Measurements from ENCODE around the gene PRDM2.

PRDM2 gene

GRCh38 chr1:13725714-13726175 lies 25.8 kb downstream of the PRDM2 start:
- no peak for TF ChIP-seq FOXA1 (IDR thresholded peaks at IDR 0.05)
- no peak for TF ChIP-seq L3MBTL2 (conservative IDR thresholded peaks at IDR 0.05)
- no peak for TF ChIP-seq SUZ12 (IDR thresholded peaks at IDR 0.05)
- TF ChIP-seq ARNT (IDR thresholded peaks at IDR 0.05), result no peak
- TF ChIP-seq BHLHE40 (IDR thresholded peaks at IDR 0.05; ENCODE audit: borderline replicate concordance), result no peak
- no peak for TF ChIP-seq TARDBP (IDR thresholded peaks at IDR 0.05)
- TF ChIP-seq ELF4 (IDR thresholded peaks at IDR 0.05), result no peak
- TF ChIP-seq PKNOX1 (IDR thresholded peaks at IDR 0.05), result no peak
- TF ChIP-seq CTBP1 (IDR thresholded peaks at IDR 0.05; ENCODE audit: borderline replicate concordance), result no peak
- no peak for TF ChIP-seq FOXK2 (IDR thresholded peaks at IDR 0.05)
- TF ChIP-seq NFRKB (IDR thresholded peaks at IDR 0.05), result no peak
- DNase-seq (ENCODE audit: extremely low spot score), result peak; percentile 49
- CTCF ChIA-PET, result interaction anchor here (0.5 to 1.8 kb wide), 10 partner anchors 8 to 302 kb away, joined by 3 to 8 read pairs (median 4); no protein-coding TSS in a partner anchor
- POLR2A ChIA-PET, result interaction anchor here (0.6 to 1.3 kb wide), 2 partner anchors 23 to 30 kb away, joined by 3 read pairs; no protein-coding TSS in a partner anchor

- CTCF ChIA-PET, result interaction anchor here (0.7 kb wide), 1 partner anchor 202 kb away, joined by 3 read pairs; no protein-coding TSS in a partner anchor
- TF ChIP-seq HDGF (IDR thresholded peaks at IDR 0.05; ENCODE audit: borderline replicate concordance) (no peak), NFRKB (IDR thresholded peaks at IDR 0.05) (no peak), SP1 (IDR thresholded peaks at IDR 0.05) (no peak), L3MBTL2 (conservative IDR thresholded peaks at IDR 0.05) (no peak), BHLHE40 (IDR thresholded peaks at IDR 0.05; ENCODE audit: borderline replicate concordance) (no peak), TARDBP (IDR thresholded peaks at IDR 0.05) (no peak)
- POLR2A ChIA-PET, result no interaction called here
- no peak for DNase-seq (ENCODE audit: extremely low spot score)
Measured at GRCh38 chr1:13728091-13728715, 28.2 kb downstream of the PRDM2 start.

- CTCF ChIA-PET, result no interaction called here
- DNase-seq (ENCODE audit: extremely low spot score), result no peak
- POLR2A ChIA-PET, result no interaction called here
- TF ChIP-seq FOXK2 (IDR thresholded peaks at IDR 0.05) (no peak), BHLHE40 (IDR thresholded peaks at IDR 0.05; ENCODE audit: borderline replicate concordance) (no peak), CTBP1 (IDR thresholded peaks at IDR 0.05; ENCODE audit: borderline replicate concordance) (no peak), SUZ12 (IDR thresholded peaks at IDR 0.05) (no peak), PKNOX1 (IDR thresholded peaks at IDR 0.05) (no peak), ARNT (IDR thresholded peaks at IDR 0.05) (no peak), HDGF (IDR thresholded peaks at IDR 0.05; ENCODE audit: borderline replicate concordance) (no peak), FOXM1 (IDR thresholded peaks at IDR 0.05; ENCODE audit: borderline replicate concordance) (no peak), ELF4 (IDR thresholded peaks at IDR 0.05) (no peak), FOXA1 (IDR thresholded peaks at IDR 0.05) (no peak), LEF1 (IDR thresholded peaks at IDR 0.05; ENCODE audit: borderline replicate concordance) (no peak), NFRKB (IDR thresholded peaks at IDR 0.05) (no peak), ZNF384 (IDR thresholded peaks at IDR 0.05) (no peak), SP1 (IDR thresholded peaks at IDR 0.05) (no peak)
Measured at GRCh38 chr1:13730291-13730690, 30.3 kb downstream of the PRDM2 start.

- DNase-seq (ENCODE audit: extremely low spot score), result no peak
- CTCF ChIA-PET, result no interaction called here
- POLR2A ChIA-PET, result interaction anchor here (1.3 kb wide), 1 partner anchor 18 kb away, joined by 4 read pairs; no protein-coding TSS in a partner anchor
Measured at GRCh38 chr1:13730751-13731482, 30.9 kb downstream of the PRDM2 start.

GRCh38 chr1:13731897-13732296 lies 31.9 kb downstream of the PRDM2 start:
- no peak for DNase-seq (ENCODE audit: extremely low spot score)
- POLR2A ChIA-PET, result interaction anchor here (1.3 kb wide), 1 partner anchor 17 kb away, joined by 4 read pairs; no protein-coding TSS in a partner anchor
- CTCF ChIA-PET, result no interaction called here
- no peak for TF ChIP-seq CTBP1 (IDR thresholded peaks at IDR 0.05; ENCODE audit: borderline replicate concordance)
- no peak for TF ChIP-seq FOXK2 (IDR thresholded peaks at IDR 0.05)
- TF ChIP-seq L3MBTL2 (conservative IDR thresholded peaks at IDR 0.05), result no peak
- TF ChIP-seq FOXA1 (IDR thresholded peaks at IDR 0.05), result no peak
- TF ChIP-seq SUZ12 (IDR thresholded peaks at IDR 0.05), result no peak
- TF ChIP-seq NFRKB (IDR thresholded peaks at IDR 0.05), result no peak
- TF ChIP-seq HDGF (IDR thresholded peaks at IDR 0.05; ENCODE audit: borderline replicate concordance), result no peak
- TF ChIP-seq TARDBP (IDR thresholded peaks at IDR 0.05), result no peak
- TF ChIP-seq BHLHE40 (IDR thresholded peaks at IDR 0.05; ENCODE audit: borderline replicate concordance), result no peak
- no peak for TF ChIP-seq ARNT (IDR thresholded peaks at IDR 0.05)
- TF ChIP-seq ELF4 (IDR thresholded peaks at IDR 0.05), result no peak
- TF ChIP-seq ZNF384 (IDR thresholded peaks at IDR 0.05), result no peak
- no peak for TF ChIP-seq LEF1 (IDR thresholded peaks at IDR 0.05; ENCODE audit: borderline replicate concordance)
- TF ChIP-seq FOXM1 (IDR thresholded peaks at IDR 0.05; ENCODE audit: borderline replicate concordance), result no peak
- TF ChIP-seq PKNOX1 (IDR thresholded peaks at IDR 0.05), result no peak
- TF ChIP-seq SP1 (IDR thresholded peaks at IDR 0.05), result no peak

More at GRCh38 chr1:13730751-13731482, 30.9 kb downstream of the PRDM2 start:
- TF ChIP-seq CTBP1 (IDR thresholded peaks at IDR 0.05; ENCODE audit: borderline replicate concordance) (no peak), FOXA1 (IDR thresholded peaks at IDR 0.05) (no peak), NFRKB (IDR thresholded peaks at IDR 0.05) (no peak), L3MBTL2 (conservative IDR thresholded peaks at IDR 0.05) (0 out of 2 replicates have a peak, but pooled peaks have one; percentile 20), LEF1 (IDR thresholded peaks at IDR 0.05; ENCODE audit: borderline replicate concordance) (no peak)
